HG03025 (cell line): ENCODE measurements around the gene TAF7.
"Not testable (repeated sequence)": the region's sequence is repeated elsewhere in the genome, so short reads cannot be mapped to it uniquely, and the experiment has no call there.

ENCODE experiments used
- ATAC-seq: cut with Tn5 transposase; IDR thresholded peaks from one replicate; pipeline ENCODE4 v1.9.1; 2021; ENCODE audit warnings: mild to moderate bottlenecking, moderate library complexity; ENCODE audit not compliant: unreplicated experiment, low FRiP score

The TAF7 gene, protein sequence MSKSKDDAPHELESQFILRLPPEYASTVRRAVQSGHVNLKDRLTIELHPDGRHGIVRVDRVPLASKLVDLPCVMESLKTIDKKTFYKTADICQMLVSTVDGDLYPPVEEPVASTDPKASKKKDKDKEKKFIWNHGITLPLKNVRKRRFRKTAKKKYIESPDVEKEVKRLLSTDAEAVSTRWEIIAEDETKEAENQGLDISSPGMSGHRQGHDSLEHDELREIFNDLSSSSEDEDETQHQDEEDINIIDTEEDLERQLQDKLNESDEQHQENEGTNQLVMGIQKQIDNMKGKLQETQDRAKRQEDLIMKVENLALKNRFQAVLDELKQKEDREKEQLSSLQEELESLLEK

GRCh38 chr5:141320225-141321169 lies at the start of gene TAF7:
TSS of gene TAF7 (minus strand) at chr5:141320784. CDS start at chr5:141320044, 740 bp downstream.
- peak; percentile 98 for ATAC-seq

- ATAC-seq = no peak
Observed at GRCh38 chr5:141366016-141366896, 45.7 kb upstream of the TAF7 start.

GRCh38 chr5:141363952-141364660 lies 43.5 kb upstream of the TAF7 start, which contains the start of gene PCDHGA5:
TSS of gene PCDHGA5 (plus strand) at chr5:141364162. CDS start at chr5:141364331, 169 bp downstream.
- ATAC-seq = no peak

GRCh38 chr5:141362719-141363118 lies 42.1 kb upstream of the TAF7 start:
- ATAC-seq = no peak

- ATAC-seq = no peak
Observed at GRCh38 chr5:141360685-141361084, 40.1 kb upstream of the TAF7 start.

GRCh38 chr5:141359790-141360426 lies 39.3 kb upstream of the TAF7 start, which contains the start of gene PCDHGB2:
TSS of gene PCDHGB2 (plus strand) at chr5:141359994. CDS start at chr5:141360136, 142 bp downstream.
- no peak for ATAC-seq

DNA sequence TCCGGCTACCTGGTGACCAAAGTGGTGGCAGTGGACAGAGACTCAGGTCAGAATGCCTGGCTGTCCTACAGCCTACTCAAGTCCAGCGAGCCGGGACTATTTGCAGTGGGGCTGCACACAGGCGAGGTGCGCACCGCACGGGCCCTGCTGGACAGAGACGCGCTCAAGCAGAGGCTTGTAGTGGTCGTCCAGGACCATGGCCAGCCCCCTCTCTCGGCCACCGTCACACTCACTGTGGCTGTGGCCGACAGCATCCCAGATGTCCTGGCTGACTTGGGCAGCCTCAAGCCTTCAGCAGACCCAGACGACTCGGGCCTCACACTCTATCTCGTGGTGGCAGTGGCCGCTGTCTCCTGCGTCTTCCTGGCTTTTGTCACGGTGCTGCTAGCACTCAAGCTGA lies 36.4 kb upstream of the TAF7 start:
- no peak for ATAC-seq

DNA sequence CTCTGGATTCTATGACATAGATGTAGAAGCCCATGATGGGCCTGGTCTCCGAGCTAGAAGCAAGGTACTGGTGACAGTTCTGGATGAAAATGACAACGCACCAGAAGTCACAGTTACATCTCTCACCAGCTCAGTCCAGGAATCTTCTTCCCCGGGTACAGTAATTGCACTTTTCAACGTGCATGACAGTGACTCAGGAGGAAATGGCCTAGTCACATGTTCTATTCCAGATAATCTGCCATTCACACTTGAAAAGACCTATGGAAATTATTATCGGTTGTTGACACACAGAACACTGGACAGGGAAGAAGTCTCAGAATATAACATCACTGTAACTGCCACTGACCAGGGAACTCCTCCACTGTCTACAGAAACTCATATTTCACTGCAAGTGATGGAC lies 35.5 kb upstream of the TAF7 start:
- ATAC-seq = no peak

- ATAC-seq = no peak
Observed at GRCh38 chr5:141355641-141356040, 35.1 kb upstream of the TAF7 start.

DNA sequence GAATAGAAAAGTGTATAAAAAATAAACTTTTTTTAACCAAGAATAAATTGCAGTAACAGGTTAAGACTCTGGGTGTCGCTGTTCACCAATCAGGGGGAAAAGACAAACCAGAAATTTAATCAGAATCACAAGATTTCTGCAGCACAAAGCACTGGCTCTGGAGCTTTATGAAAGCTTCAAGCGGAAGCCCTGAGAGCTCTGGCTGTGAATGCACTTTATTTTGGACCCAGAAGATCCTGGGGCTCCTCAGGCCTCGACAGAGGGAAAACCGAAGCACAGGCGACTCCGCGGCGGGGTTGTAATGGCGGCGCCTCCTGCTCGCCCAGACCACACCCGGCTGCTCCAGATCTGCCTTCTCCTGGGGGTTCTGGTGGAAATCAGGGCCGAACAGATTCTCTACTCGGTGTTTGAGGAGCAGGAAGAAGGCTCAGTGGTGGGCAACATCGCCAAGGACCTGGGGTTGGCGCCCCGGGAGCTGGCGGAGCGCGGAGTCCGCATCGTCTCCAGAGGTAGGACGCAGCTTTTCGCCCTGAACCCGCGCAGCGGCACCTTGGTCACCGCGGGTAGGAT lies 34.4 kb upstream of the TAF7 start, which contains the start of gene PCDHGA4:
Gene PCDHGA4 (plus strand): TSS at position 122 of the 570 bp plus-strand sequence. CDS start 87 bp downstream, at position 209.
- ATAC-seq = no peak

GRCh38 chr5:141351591-141351990 lies 31.0 kb upstream of the TAF7 start:
- ATAC-seq = no peak

DNA sequence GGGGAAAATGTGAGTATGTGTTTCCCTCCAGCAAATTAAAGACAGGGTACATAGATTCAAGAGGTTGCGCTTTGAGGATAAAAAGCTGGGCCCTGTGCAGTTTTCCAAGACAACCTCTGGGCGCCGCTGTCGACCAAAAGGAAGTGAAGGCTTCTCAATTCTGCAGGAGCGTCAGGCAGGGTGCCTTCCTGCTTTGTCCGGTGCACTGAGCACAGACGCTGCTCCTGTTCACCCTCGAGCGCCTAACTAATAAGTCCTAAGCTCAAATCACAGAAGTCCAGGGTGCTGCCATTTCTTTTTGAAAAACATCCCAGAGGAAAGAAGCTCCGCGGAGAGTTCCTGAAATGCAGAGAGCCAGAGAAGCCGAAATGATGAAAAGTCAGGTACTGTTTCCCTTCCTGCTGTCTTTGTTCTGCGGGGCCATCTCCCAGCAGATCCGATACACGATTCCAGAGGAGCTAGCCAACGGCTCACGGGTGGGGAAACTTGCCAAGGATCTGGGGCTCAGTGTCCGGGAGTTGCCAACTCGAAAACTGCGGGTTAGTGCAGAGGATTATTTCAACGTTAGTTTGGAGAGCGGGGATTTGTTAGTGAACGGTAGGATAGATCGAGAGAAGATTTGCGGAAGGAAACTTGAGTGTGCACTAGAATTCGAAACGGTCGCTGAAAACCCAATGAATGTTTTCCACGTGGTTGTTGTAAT lies 29.5 kb upstream of the TAF7 start, which contains the start of gene PCDHGB1:
Gene PCDHGB1 (plus strand): TSS at position 183 of the 703 bp plus-strand sequence. CDS start 162 bp downstream, at position 345.
- no peak for ATAC-seq

GRCh38 chr5:141346017-141346416 lies 25.4 kb upstream of the TAF7 start:
- ATAC-seq = not testable (repeated sequence)

- ATAC-seq = no peak
Observed at GRCh38 chr5:141345327-141345726, 24.7 kb upstream of the TAF7 start.

GRCh38 chr5:141343953-141344463 lies 23.4 kb upstream of the TAF7 start:
- no peak for ATAC-seq

- ATAC-seq = no peak
Observed at GRCh38 chr5:141343242-141343952, 22.8 kb upstream of the TAF7 start, which contains the start of gene PCDHGA3. TSS of gene PCDHGA3 (plus strand) at chr5:141343829. CDS start at chr5:141344034, 205 bp downstream.

DNA sequence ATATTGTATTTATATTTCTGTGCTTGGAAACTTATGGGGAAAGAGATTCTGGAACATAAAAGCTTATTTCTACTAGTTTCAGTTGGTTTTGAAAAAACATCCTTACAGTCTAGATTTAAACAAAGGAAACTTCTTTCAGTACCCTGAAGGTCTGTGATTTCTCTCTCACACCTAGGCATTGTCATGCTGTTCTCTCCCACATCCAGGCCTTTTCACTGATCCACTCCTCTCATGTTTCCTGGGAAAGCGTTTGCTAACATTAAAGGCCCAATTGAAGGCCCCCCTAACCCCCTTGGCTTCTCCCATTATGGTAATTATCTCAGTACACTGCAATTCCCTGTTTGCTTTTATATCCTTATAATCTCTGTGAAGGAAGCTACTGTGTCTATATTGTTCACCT lies 22.2 kb upstream of the TAF7 start:
- no peak for ATAC-seq
